ENCODE data around the gene IMPA2. TPM values are rescaled to one million over a fixed set of nuclear protein-coding genes. Genes with fewer than 3 reads are reported as not detected.

Gene IMPA2
- total and polyA plus RNA-seq, 2 of the 8 experiments (the other 6 are each of a cell fraction or from before 2014, with no cell fraction given): 102 to 140 TPM

- H2AFZ ChIP-seq (ENCODE audit: low read length): no peak overlapping the region
- no peak overlapping the region for H4K8ac ChIP-seq (ENCODE audit: extremely low read depth, insufficient read depth, low read length)
- no peak overlapping the region for H2BK20ac ChIP-seq (ENCODE audit: low read length)
- no peak overlapping the region for H3K23ac ChIP-seq (ENCODE audit: insufficient read length)
- no peak overlapping the region for H2BK120ac ChIP-seq (replicated peaks; ENCODE audit: low read depth, low read length)
- WGBS, 2 experiments (ENCODE audit: extremely low coverage in 1 of 2, insufficient coverage in 1 of 2, insufficient read length in 1 of 2, insufficient replicate concordance in 2 of 2, low coverage in 1 of 2, low lambda C conversion rate in 2 of 2, missing lambda C conversion rate in 1 of 2): 88% methylated on average over 5 of the region's 5 CpGs; no CpG with 5 or more reads in 1 of the 2 experiments
- H2BK12ac ChIP-seq (ENCODE audit: low read depth, low read length): no peak overlapping the region
- H3K14ac ChIP-seq (ENCODE audit: insufficient read length): no peak overlapping the region
- H2AK5ac ChIP-seq (ENCODE audit: low read depth, low read length): no peak overlapping the region
- no peaks in the 10 kb centered on the region; a peak in 1 of 4 replicates for H3K9me3 ChIP-seq (ENCODE audit: insufficient read depth in 2 of 2, low read depth in 1 of 2, low read length in 1 of 2)
- no peak overlapping the region for H2BK5ac ChIP-seq (ENCODE audit: low read depth, low read length)
- no peak overlapping the region for H3K4me3 ChIP-seq (ENCODE audit: extremely low read depth in 1 of 4, insufficient read depth in 2 of 4, low read depth in 3 of 4, low read length in 4 of 4)
- ChIA-PET POLR2A (ENCODE audit: partially characterized antibody) (no interaction called here), CTCF (ENCODE audit: partially characterized antibody) (interaction anchor here (1.5 kb wide), 1 partner anchor 180 kb away, joined by 3 read pairs; no protein-coding TSS in a partner anchor)
- H3K79me2 ChIP-seq (ENCODE audit: control insufficient read depth in 1 of 2, insufficient read depth in 2 of 2, low read length in 2 of 2): no peaks in the 10 kb centered on the region
- H4K5ac ChIP-seq (ENCODE audit: insufficient read length, low read depth, low read length): no peak overlapping the region
- H3K27ac ChIP-seq (ENCODE audit: low read depth, low read length): no peak overlapping the region
- no peaks in the 10 kb centered on the region for H4K20me1 ChIP-seq (replicated peaks in 1 of 2; ENCODE audit: control insufficient read depth in 1 of 2, insufficient read depth in 2 of 2, low read length in 2 of 2)
- 0 out of 2 replicates have a peak, but pooled peaks cover 1% of the 10 kb centered on the region for H3K23me2 ChIP-seq (ENCODE audit: low read depth, low read length)
- DNase-seq (ENCODE audit: low read depth in 1 of 2, low spot score in 2 of 2): no peak
- H3K56ac ChIP-seq (replicated peaks; ENCODE audit: insufficient read length, low read depth, low read length): no peak overlapping the region
- H2BK15ac ChIP-seq (ENCODE audit: low read length): no peak overlapping the region
- no peaks in the 10 kb centered on the region for H3K27me3 ChIP-seq (replicated peaks in 1 of 4; ENCODE audit: control insufficient read depth in 3 of 4, extremely low read depth in 1 of 4, insufficient read depth in 3 of 4, low read length in 3 of 4)
- H3K9ac ChIP-seq (replicated peaks in 1 of 4; ENCODE audit: extremely low read depth in 1 of 4, low read depth in 3 of 4, low read length in 3 of 4): no peak overlapping the region
- H3K36me3 ChIP-seq (ENCODE audit: control insufficient read depth in 2 of 4, insufficient read depth in 4 of 4, low read length in 3 of 4): no peaks in the 10 kb centered on the region
- no peak overlapping the region for H3K4ac ChIP-seq (replicated peaks; ENCODE audit: insufficient read length, low read depth, low read length)
- no peak for FAIRE-seq
- no peaks in the 10 kb centered on the region for H3K79me1 ChIP-seq (ENCODE audit: low read depth, low read length)
- H4K91ac ChIP-seq (replicated peaks; ENCODE audit: insufficient read length, low read length): no peak overlapping the region
- no peaks in the 10 kb centered on the region for H3K4me1 ChIP-seq (replicated peaks in 1 of 4; ENCODE audit: control insufficient read depth in 3 of 4, insufficient read depth in 4 of 4, low read length in 3 of 4)
- no peak overlapping the region for H3K4me2 ChIP-seq (ENCODE audit: insufficient read depth in 1 of 2, low read depth in 2 of 2, low read length in 2 of 2)
- H3K18ac ChIP-seq (ENCODE audit: extremely low read depth, low read length): no peak overlapping the region
- TF ChIP-seq EZH2 (IDR thresholded peaks at IDR 0.05; ENCODE audit: low read depth, low read length, severe bottlenecking) (no peak), SIN3A (conservative IDR thresholded peaks at IDR 0.05 in 1 of 2, IDR thresholded peaks at IDR 0.05 in 1 of 2; ENCODE audit: low read depth in 1 of 2, low read length in 2 of 2) (no peak), JUND (IDR thresholded peaks at IDR 0.05; ENCODE audit: low read length) (no peak), ATF2 (IDR thresholded peaks at IDR 0.05; ENCODE audit: low read length) (no peak), MAFK (IDR thresholded peaks at IDR 0.05; ENCODE audit: low read depth, low read length) (no peak), RXRA (IDR thresholded peaks at IDR 0.05; ENCODE audit: insufficient read depth, low read depth, low read length) (no peak), CTCF (IDR thresholded peaks at IDR 0.05; ENCODE audit: control extremely low read depth in 1 of 3, insufficient read depth in 1 of 3, low read depth in 1 of 3, low read length in 3 of 3) (no peak), GTF2F1 (IDR thresholded peaks at IDR 0.05; ENCODE audit: borderline replicate concordance, low read depth, low read length) (no peak), KDM1A (IDR thresholded peaks at IDR 0.05; ENCODE audit: borderline replicate concordance, low read length) (no peak)
These were observed 84.1 kb downstream of the IMPA2 start for GRCh38 chr18:12065397-12065796.

Data from H1 (cell line).